ENCODE results near the gene DDN. TPM values are rescaled to one million over a fixed set of nuclear protein-coding genes. Genes with fewer than 3 reads are reported as not detected.

DDN gene
- total RNA-seq, 1 experiment from 2014 or later, result 0.35 TPM

- Histone ChIP-seq H2BK5ac (ENCODE audit: insufficient read length, low read length) (no peak overlapping the region), H4K8ac (replicated peaks; ENCODE audit: insufficient read length, low read depth, low read length) (no peak overlapping the region), H3K4me2 (ENCODE audit: insufficient read depth, insufficient read length, low read length) (peak overlapping the region; percentile 67), H3K79me1 (ENCODE audit: insufficient read depth, low read depth, low read length, poor library complexity, severe bottlenecking) (no peaks in the 10 kb centered on the region), H2BK120ac (ENCODE audit: low read depth, low read length, poor library complexity, severe bottlenecking) (no peak overlapping the region), H3K14ac (ENCODE audit: insufficient read depth, low read length) (no peak overlapping the region), H4K20me1 (ENCODE audit: control insufficient read depth, insufficient read depth, insufficient read length) (no peaks in the 10 kb centered on the region), H3K18ac (ENCODE audit: insufficient read length, low read depth, low read length) (no peak overlapping the region), H3T11ph (ENCODE audit: low read length) (no peak overlapping the region), H3K9ac (ENCODE audit: extremely low read depth, insufficient read length, low read length) (no peak overlapping the region), H2BK15ac (ENCODE audit: low read depth, low read length) (no peak overlapping the region), H3K27me3 (ENCODE audit: insufficient read depth, low read length) (peaks cover 89% of the 10 kb centered on the region), H2BK20ac (ENCODE audit: low read depth, low read length, poor library complexity, severe bottlenecking) (no peak overlapping the region), H2AFZ (ENCODE audit: low read length) (no peak overlapping the region), H3K79me2 (ENCODE audit: insufficient read depth, low read length) (no peaks in the 10 kb centered on the region), H3K27ac (ENCODE audit: insufficient read length, low read depth, low read length) (no peak overlapping the region), H3K23me2 (ENCODE audit: insufficient read length, low read depth, low read length, poor library complexity, severe bottlenecking) (peaks cover 9% of the 10 kb centered on the region), H3K23ac (ENCODE audit: insufficient read length, low read depth, low read length) (no peak overlapping the region), H3K56ac (ENCODE audit: insufficient read length, low read depth, low read length) (no peak overlapping the region), H2BK12ac (ENCODE audit: insufficient read length, low read depth, low read length) (no peak overlapping the region), H3K4me1 (ENCODE audit: insufficient read depth, low read length) (peaks cover 4% of the 10 kb centered on the region), H4K91ac (ENCODE audit: insufficient read length, low read depth, low read length) (no peak overlapping the region), H3K9me3 (ENCODE audit: control insufficient read depth, low read depth, low read length) (no peaks in the 10 kb centered on the region), H4K5ac (ENCODE audit: insufficient read length, low read depth, low read length) (no peak overlapping the region), H3K4ac (ENCODE audit: low read depth, low read length) (no peak overlapping the region), H2AK5ac (ENCODE audit: insufficient read length, low read length) (no peak overlapping the region)
- no peaks in the 10 kb centered on the region; a peak in 1 of 7 replicates for H3K36me3 Mint-ChIP-seq (ENCODE audit: insufficient read depth in 1 of 3, low read depth in 3 of 3)
- peaks cover 98% of the 10 kb centered on the region for H3K27me3 Mint-ChIP-seq (ENCODE audit: low read depth)
- DNase-seq, result peak; percentile 68
- no CpG with 5 or more reads among the region's 23 CpGs for WGBS (ENCODE audit: extremely low coverage, insufficient read length, low lambda C conversion rate)
- H3K9me3 Mint-ChIP-seq, result peaks cover under 1 to 5% of the 10 kb centered on the region in 2 experiments; a peak in 4 of 5 replicates
- peak overlapping the region; percentile 58 to 86 for H3K4me3 Mint-ChIP-seq
- TF ChIP-seq, protein P1, sequence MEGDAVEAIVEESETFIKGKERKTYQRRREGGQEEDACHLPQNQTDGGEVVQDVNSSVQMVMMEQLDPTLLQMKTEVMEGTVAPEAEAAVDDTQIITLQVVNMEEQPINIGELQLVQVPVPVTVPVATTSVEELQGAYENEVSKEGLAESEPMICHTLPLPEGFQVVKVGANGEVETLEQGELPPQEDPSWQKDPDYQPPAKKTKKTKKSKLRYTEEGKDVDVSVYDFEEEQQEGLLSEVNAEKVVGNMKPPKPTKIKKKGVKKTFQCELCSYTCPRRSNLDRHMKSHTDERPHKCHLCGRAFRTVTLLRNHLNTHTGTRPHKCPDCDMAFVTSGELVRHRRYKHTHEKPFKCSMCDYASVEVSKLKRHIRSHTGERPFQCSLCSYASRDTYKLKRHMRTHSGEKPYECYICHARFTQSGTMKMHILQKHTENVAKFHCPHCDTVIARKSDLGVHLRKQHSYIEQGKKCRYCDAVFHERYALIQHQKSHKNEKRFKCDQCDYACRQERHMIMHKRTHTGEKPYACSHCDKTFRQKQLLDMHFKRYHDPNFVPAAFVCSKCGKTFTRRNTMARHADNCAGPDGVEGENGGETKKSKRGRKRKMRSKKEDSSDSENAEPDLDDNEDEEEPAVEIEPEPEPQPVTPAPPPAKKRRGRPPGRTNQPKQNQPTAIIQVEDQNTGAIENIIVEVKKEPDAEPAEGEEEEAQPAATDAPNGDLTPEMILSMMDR (conservative IDR thresholded peaks at IDR 0.05), result peak; percentile 39; the same call in 2 of the 3 replicates
- H3K4me1 Mint-ChIP-seq, result peaks cover 39 to 45% of the 10 kb centered on the region in 2 experiments
- no peak overlapping the region for H3K27ac Mint-ChIP-seq
Observed at GRCh38 chr12:48972213-48972951, 26.8 kb downstream of the DDN start.
